ENCODE results near the gene ALDH1A3.

Gene ALDH1A3

DNA sequence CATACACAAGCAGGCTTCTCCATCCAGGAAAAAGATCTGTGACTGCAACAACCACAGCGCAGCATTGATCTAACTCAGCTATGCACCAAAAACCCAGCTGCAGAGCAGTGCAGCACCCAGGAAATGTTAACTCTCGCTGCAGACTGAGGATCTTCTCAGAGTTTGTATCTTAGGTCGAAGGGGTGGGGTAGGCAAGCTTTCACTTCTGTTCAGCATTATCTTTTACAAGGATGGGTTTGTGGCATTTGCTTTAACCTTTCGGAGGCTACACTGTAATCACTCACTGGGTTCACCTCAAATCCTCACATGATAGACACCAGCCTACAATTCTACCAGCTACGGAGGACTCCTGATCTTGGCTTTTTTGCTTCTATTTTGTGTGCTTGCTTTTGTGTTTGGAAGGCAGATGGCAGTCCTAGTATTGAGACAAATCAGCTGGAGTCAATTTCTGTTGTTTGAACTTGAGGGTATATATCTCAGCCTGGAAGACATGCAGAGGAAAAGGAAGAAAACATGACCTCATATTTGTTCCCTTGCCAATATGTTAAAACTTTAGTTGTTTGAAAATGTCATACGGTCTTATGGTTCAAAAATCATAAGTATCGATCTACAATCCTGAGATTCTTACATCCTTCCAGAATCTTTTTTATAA is 64.7 kb downstream of the ALDH1A3 start:
- in situ Hi-C loops (cut with MboI; ENCODE audit: low pct_unique_long_range_greater_than_20kb, low sequenced_read_pairs, unreplicated experiment), result no loop called here
- DNase-seq (ENCODE audit: low spot score), result no peak
- TF ChIP-seq, protein P1, sequence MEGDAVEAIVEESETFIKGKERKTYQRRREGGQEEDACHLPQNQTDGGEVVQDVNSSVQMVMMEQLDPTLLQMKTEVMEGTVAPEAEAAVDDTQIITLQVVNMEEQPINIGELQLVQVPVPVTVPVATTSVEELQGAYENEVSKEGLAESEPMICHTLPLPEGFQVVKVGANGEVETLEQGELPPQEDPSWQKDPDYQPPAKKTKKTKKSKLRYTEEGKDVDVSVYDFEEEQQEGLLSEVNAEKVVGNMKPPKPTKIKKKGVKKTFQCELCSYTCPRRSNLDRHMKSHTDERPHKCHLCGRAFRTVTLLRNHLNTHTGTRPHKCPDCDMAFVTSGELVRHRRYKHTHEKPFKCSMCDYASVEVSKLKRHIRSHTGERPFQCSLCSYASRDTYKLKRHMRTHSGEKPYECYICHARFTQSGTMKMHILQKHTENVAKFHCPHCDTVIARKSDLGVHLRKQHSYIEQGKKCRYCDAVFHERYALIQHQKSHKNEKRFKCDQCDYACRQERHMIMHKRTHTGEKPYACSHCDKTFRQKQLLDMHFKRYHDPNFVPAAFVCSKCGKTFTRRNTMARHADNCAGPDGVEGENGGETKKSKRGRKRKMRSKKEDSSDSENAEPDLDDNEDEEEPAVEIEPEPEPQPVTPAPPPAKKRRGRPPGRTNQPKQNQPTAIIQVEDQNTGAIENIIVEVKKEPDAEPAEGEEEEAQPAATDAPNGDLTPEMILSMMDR (IDR thresholded peaks at IDR 0.05; ENCODE audit: extremely low read depth, insufficient read depth, missing control alignments), result no peak

DNA sequence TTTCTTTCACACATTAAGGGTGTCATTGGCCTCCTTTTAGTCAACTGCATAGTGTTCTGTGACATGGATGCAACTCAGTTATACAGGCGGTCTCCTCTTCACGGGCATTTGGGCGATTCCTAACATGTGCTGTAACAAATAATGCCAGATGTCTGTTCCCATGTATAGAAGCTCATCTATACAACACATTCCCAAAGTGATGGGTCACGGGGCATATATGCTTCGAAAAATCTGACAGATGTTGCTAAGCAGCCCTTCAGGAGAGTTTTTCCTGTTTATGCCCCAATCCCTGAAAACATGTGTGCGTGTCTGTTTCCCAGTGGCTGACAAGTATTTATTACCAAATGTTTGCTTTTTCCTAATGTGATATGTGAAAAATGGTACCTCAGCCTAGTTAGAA is 65.4 kb downstream of the ALDH1A3 start:
- DNase-seq (ENCODE audit: low spot score), result no peak
- TF ChIP-seq, protein P1 (IDR thresholded peaks at IDR 0.05; ENCODE audit: extremely low read depth, insufficient read depth, missing control alignments), result no peak
- in situ Hi-C loops (cut with MboI; ENCODE audit: low pct_unique_long_range_greater_than_20kb, low sequenced_read_pairs, unreplicated experiment), result no loop called here

DNA sequence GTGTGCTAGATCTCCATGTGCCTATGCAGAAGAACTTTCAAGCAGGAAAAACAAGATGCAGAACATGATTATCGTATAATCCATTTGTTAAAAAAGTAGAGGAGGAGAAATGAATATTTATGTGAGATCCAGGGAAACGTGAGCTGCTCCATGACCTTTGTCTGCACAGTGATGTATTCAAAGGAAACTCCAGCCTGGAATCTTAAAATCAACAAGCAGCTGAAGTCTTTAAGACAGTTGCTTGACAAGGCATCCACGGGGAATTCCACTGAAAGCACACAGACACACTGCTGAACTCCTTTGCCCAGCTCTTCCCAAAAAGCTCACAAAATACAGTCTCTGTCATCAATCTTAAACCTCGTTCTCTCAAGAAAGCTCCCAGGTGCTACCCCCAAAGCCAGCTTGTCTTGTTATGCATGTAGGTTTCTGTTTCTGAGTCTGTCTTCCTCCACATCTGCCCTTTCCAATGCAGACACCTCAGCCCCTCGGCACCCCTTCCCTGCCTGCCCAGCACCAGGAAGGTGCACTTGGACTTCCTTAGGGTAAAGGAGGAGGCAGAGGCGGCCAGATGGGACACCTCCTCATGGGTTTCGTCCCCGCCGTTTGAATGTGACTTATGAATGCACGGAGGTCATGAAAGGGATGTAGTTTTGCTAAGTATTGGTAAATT is 68.3 kb downstream of the ALDH1A3 start:
- TF ChIP-seq, protein P1 (IDR thresholded peaks at IDR 0.05; ENCODE audit: extremely low read depth, insufficient read depth, missing control alignments), result no peak
- in situ Hi-C loops (cut with MboI; ENCODE audit: low pct_unique_long_range_greater_than_20kb, low sequenced_read_pairs, unreplicated experiment), result no loop called here
- DNase-seq (ENCODE audit: low spot score), result no peak

DNA sequence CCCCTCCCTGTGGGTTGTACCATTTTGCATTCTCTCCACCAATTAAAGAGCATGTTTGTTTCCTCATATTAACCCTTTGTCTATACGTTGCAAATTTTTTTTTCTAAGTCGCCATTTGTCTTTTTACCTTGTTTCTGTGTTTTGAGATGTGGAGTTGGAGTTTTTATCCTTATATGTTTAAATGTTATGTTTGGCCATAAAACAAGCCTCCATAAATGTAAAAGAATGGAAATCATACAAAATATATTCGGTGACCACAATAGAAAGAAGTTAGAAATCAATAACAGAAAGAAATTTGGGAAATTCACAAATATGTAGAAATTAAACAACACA is 68.8 kb downstream of the ALDH1A3 start:
- TF ChIP-seq, protein P1 (IDR thresholded peaks at IDR 0.05; ENCODE audit: extremely low read depth, insufficient read depth, missing control alignments), result no peak
- no peak for DNase-seq (ENCODE audit: low spot score)
- in situ Hi-C loops (cut with MboI; ENCODE audit: low pct_unique_long_range_greater_than_20kb, low sequenced_read_pairs, unreplicated experiment), result no loop called here

DNA sequence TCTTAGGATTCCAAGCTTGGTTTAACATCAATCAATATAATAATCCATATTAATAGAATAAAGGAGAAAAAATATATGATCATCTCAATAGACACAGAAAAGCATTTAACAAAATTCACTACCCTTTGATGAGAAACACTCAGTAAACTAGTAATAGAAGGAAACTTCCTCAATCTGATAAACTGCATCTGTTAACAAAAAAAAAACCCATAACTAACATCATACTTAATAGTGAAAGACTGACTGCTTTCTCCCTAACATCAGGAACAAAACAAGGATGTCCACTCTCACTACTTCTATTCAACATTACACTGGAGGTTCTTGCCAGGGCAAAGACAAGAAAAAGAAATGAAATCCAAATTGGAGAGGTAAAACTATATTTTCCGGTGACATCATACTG is 70.1 kb downstream of the ALDH1A3 start:
- in situ Hi-C loops (cut with MboI; ENCODE audit: low pct_unique_long_range_greater_than_20kb, low sequenced_read_pairs, unreplicated experiment), result no loop called here
- DNase-seq (ENCODE audit: low spot score), result no peak
- TF ChIP-seq, protein P1 (IDR thresholded peaks at IDR 0.05; ENCODE audit: extremely low read depth, insufficient read depth, missing control alignments), result no peak

DNA sequence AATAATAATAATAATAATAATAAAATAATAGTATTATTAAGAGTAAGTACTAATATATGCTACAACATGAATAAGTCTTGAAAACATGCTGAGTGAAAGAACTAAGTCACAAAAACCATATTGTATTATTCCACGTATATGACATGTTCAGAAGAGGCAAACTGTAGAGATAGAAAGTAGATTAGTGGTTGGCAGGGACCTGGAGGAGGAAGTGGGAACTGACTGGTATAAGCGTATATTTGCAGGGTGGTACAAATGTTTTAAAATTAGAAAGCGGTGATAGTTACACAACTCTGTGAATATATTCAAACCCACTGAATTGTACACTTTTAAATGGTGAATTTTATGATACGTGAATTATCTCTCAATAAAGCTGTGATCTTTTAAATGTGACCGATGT is 72.3 kb downstream of the ALDH1A3 start:
- DNase-seq (ENCODE audit: low spot score), result no peak
- TF ChIP-seq, protein P1 (IDR thresholded peaks at IDR 0.05; ENCODE audit: extremely low read depth, insufficient read depth, missing control alignments), result no peak
- in situ Hi-C loops (cut with MboI; ENCODE audit: low pct_unique_long_range_greater_than_20kb, low sequenced_read_pairs, unreplicated experiment), result no loop called here
